Parathyroid adenoma (tissue), 2 donors: ENCODE measurements around the gene SLC10A4.
"Not testable (repeated sequence)": the region's sequence is repeated elsewhere in the genome, so short reads cannot be mapped to it uniquely, and the experiment has no call there.

ENCODE experiments used
- H2AFZ ChIP-seq: fragments of 300-600 bp; sonication (generic); one replicate; pipeline ENCODE4 v1.7.0; 2017; ENCODE audit warnings: antibody characterized with exemption, mild to moderate bottlenecking
- H3K27ac ChIP-seq: fragments of 300-600 bp; sonication (generic); one replicate; pipeline ENCODE4 v1.7.0; 2017
- H3K27me3 ChIP-seq: fragments of 300-600 bp; sonication (generic); one replicate; pipeline ENCODE4 v1.7.0; 2017; ENCODE audit warnings: low read length; ENCODE audit not compliant: control insufficient read depth, insufficient read depth
- H3K36me3 ChIP-seq: fragments of 300-600 bp; sonication (generic); one replicate; pipeline ENCODE4 v1.7.0; 2017; ENCODE audit warnings: low read length; ENCODE audit not compliant: control insufficient read depth, insufficient read depth
- H3K4me1 ChIP-seq: fragments of 300-600 bp; sonication (generic); one replicate; pipeline ENCODE4 v1.7.0; 2017; ENCODE audit warnings: control low read depth
- H3K4me2 ChIP-seq: fragments of 300-600 bp; sonication (generic); one replicate; pipeline ENCODE4 v1.7.0; 2017; ENCODE audit warnings: low read length
- H3K4me3 ChIP-seq: fragments of 300-600 bp; sonication (generic); one replicate; pipeline ENCODE4 v1.7.0; 2017; ENCODE audit warnings: low read depth, low read length
- H3K79me2 ChIP-seq: fragments of 300-600 bp; sonication (generic); one replicate; pipeline ENCODE4 v1.7.0; 2017; ENCODE audit warnings: control low read depth
- H3K9ac ChIP-seq: fragments of 300-600 bp; sonication (generic); one replicate; pipeline ENCODE4 v1.7.0; 2017; ENCODE audit warnings: mild to moderate bottlenecking
- H3K9me3 ChIP-seq: fragments of 300-600 bp; sonication (generic); one replicate; pipeline ENCODE4 v1.7.0; 2017; ENCODE audit warnings: low read length; ENCODE audit not compliant: control insufficient read depth
- CTCF ChIP-seq: fragments of 300-600 bp; sonication (generic); IDR thresholded peaks from one replicate; pipeline ENCODE4 v1.7.0; 2017; ENCODE audit warnings: antibody characterized with exemption, mild to moderate bottlenecking
- donor health status: primary hyperparathyroidism.

SLC10A4 gene

GRCh38 chr4:48446642-48447041 is 36.5 kb upstream of the SLC10A4 start:
- H3K4me3 ChIP-seq = no peak overlapping the region
- no peak overlapping the region for H3K9ac ChIP-seq
- no peaks in the 10 kb centered on the region for H3K4me1 ChIP-seq
- H3K36me3 ChIP-seq = no peaks in the 10 kb centered on the region
- no peak overlapping the region for H2AFZ ChIP-seq
- no peaks in the 10 kb centered on the region for H3K79me2 ChIP-seq
- TF ChIP-seq CTCF = no peak
- H3K27ac ChIP-seq = no peak overlapping the region
- H3K27me3 ChIP-seq = no peaks in the 10 kb centered on the region
- no peak overlapping the region for H3K4me2 ChIP-seq
- no peaks in the 10 kb centered on the region for H3K9me3 ChIP-seq

GRCh38 chr4:48449151-48449550 is 34.0 kb upstream of the SLC10A4 start:
- TF ChIP-seq CTCF = no peak
- no peak overlapping the region for H2AFZ ChIP-seq
- no peaks in the 10 kb centered on the region for H3K4me1 ChIP-seq
- H3K27ac ChIP-seq = no peak overlapping the region
- H3K9me3 ChIP-seq = no peaks in the 10 kb centered on the region
- no peak overlapping the region for H3K4me3 ChIP-seq
- H3K79me2 ChIP-seq = no peaks in the 10 kb centered on the region
- no peaks in the 10 kb centered on the region for H3K27me3 ChIP-seq
- H3K4me2 ChIP-seq = no peak overlapping the region
- H3K36me3 ChIP-seq = no peaks in the 10 kb centered on the region
- no peak overlapping the region for H3K9ac ChIP-seq

GRCh38 chr4:48450740-48451139 is 32.4 kb upstream of the SLC10A4 start:
- Histone ChIP-seq H3K79me2 (no peaks in the 10 kb centered on the region), H3K9ac (no peak overlapping the region), H3K27me3 (no peaks in the 10 kb centered on the region), H3K9me3 (no peaks in the 10 kb centered on the region), H3K4me3 (no peak overlapping the region), H3K36me3 (no peaks in the 10 kb centered on the region), H2AFZ (no peak overlapping the region), H3K4me1 (no peaks in the 10 kb centered on the region), H3K4me2 (no peak overlapping the region), H3K27ac (no peak overlapping the region)
- no peak for TF ChIP-seq CTCF

- not testable (repeated sequence) for H3K27me3 ChIP-seq, H3K4me1 ChIP-seq, H3K4me2 ChIP-seq, H3K9me3 ChIP-seq, H3K27ac ChIP-seq, H3K4me3 ChIP-seq, H3K79me2 ChIP-seq, H3K36me3 ChIP-seq, H2AFZ ChIP-seq, H3K9ac ChIP-seq
Observed at GRCh38 chr4:48451656-48452055, 31.5 kb upstream of the SLC10A4 start.

GRCh38 chr4:48454591-48454990 is 28.6 kb upstream of the SLC10A4 start:
- H3K4me3 ChIP-seq = no peak overlapping the region
- no peak for TF ChIP-seq CTCF
- no peaks in the 10 kb centered on the region for H3K27me3 ChIP-seq
- H3K27ac ChIP-seq = no peak overlapping the region
- H3K4me2 ChIP-seq = no peak overlapping the region
- no peak overlapping the region for H3K9ac ChIP-seq
- no peaks in the 10 kb centered on the region for H3K4me1 ChIP-seq
- H3K36me3 ChIP-seq = no peaks in the 10 kb centered on the region
- H3K9me3 ChIP-seq = no peaks in the 10 kb centered on the region
- no peaks in the 10 kb centered on the region for H3K79me2 ChIP-seq
- H2AFZ ChIP-seq = no peak overlapping the region
